ENCODE results near the gene PPP2R3C.

PPP2R3C gene

GRCh38 chr14:35144029-35144428 is 22.2 kb upstream of the PPP2R3C start:
- TF ChIP-seq GATA3 (IDR thresholded peaks at IDR 0.05; ENCODE audit: low read depth, low read length) (no peak), GATA2 (IDR thresholded peaks at IDR 0.05; ENCODE audit: low read depth, low read length) (no peak)

- TF ChIP-seq GATA3 (IDR thresholded peaks at IDR 0.05; ENCODE audit: low read depth, low read length) (no peak), GATA2 (IDR thresholded peaks at IDR 0.05; ENCODE audit: low read depth, low read length) (no peak)
Observed at GRCh38 chr14:35140718-35141581, 19.2 kb upstream of the PPP2R3C start.

- TF ChIP-seq GATA3 (IDR thresholded peaks at IDR 0.05; ENCODE audit: low read depth, low read length) (no peak), GATA2 (IDR thresholded peaks at IDR 0.05; ENCODE audit: low read depth, low read length) (no peak)
Observed at GRCh38 chr14:35138585-35138984, 16.8 kb upstream of the PPP2R3C start.

- TF ChIP-seq GATA3 (IDR thresholded peaks at IDR 0.05; ENCODE audit: low read depth, low read length) (no peak), GATA2 (IDR thresholded peaks at IDR 0.05; ENCODE audit: low read depth, low read length) (no peak)
Observed at GRCh38 chr14:35134329-35135123, 12.7 kb upstream of the PPP2R3C start.

GRCh38 chr14:35133542-35134328 is 11.9 kb upstream of the PPP2R3C start:
- TF ChIP-seq GATA2 (IDR thresholded peaks at IDR 0.05; ENCODE audit: low read depth, low read length) (no peak), GATA3 (IDR thresholded peaks at IDR 0.05; ENCODE audit: low read depth, low read length) (no peak)

GRCh38 chr14:35124127-35124526 is 2.3 kb upstream of the PPP2R3C start:
- no peak for TF ChIP-seq GATA2 (IDR thresholded peaks at IDR 0.05; ENCODE audit: low read depth, low read length)
- no peak for TF ChIP-seq GATA3 (IDR thresholded peaks at IDR 0.05; ENCODE audit: low read depth, low read length)

GRCh38 chr14:35123388-35123703 is 1.6 kb upstream of the PPP2R3C start:
- TF ChIP-seq GATA2 (IDR thresholded peaks at IDR 0.05; ENCODE audit: low read depth, low read length) (no peak), GATA3 (IDR thresholded peaks at IDR 0.05; ENCODE audit: low read depth, low read length) (no peak)

GRCh38 chr14:35122696-35123387 is 1.1 kb upstream of the PPP2R3C start:
- TF ChIP-seq GATA3 (IDR thresholded peaks at IDR 0.05; ENCODE audit: low read depth, low read length) (no peak), GATA2 (IDR thresholded peaks at IDR 0.05; ENCODE audit: low read depth, low read length) (peak; percentile 21; the same call in 1 of the 2 replicates)

GRCh38 chr14:35121026-35121886 is 534 bp downstream of the PPP2R3C start:
- TF ChIP-seq GATA2 (IDR thresholded peaks at IDR 0.05; ENCODE audit: low read depth, low read length): no peak
- TF ChIP-seq GATA3 (IDR thresholded peaks at IDR 0.05; ENCODE audit: low read depth, low read length): no peak

GRCh38 chr14:35117112-35117511 is 4.7 kb downstream of the PPP2R3C start:
- no peak for TF ChIP-seq GATA2 (IDR thresholded peaks at IDR 0.05; ENCODE audit: low read depth, low read length)
- no peak for TF ChIP-seq GATA3 (IDR thresholded peaks at IDR 0.05; ENCODE audit: low read depth, low read length)

GRCh38 chr14:35116242-35116641 is 5.5 kb downstream of the PPP2R3C start:
- no peak for TF ChIP-seq GATA2 (IDR thresholded peaks at IDR 0.05; ENCODE audit: low read depth, low read length)
- TF ChIP-seq GATA3 (IDR thresholded peaks at IDR 0.05; ENCODE audit: low read depth, low read length): no peak

GRCh38 chr14:35114036-35114435 is 7.8 kb downstream of the PPP2R3C start:
- no peak for TF ChIP-seq GATA3 (IDR thresholded peaks at IDR 0.05; ENCODE audit: low read depth, low read length)
